Activated CD8-positive, alpha-beta T cell treated with anti-CD3 and anti-CD28 coated beads, Interleukin-2, amount 10 ng/mL, durations not matched to agents 7 days and 5 days (primary cell): ENCODE data around the gene RSPH9. TPM values are rescaled to one million over a fixed set of nuclear protein-coding genes. Genes with fewer than 3 reads are reported as not detected.
A peak's percentile ranks its signal among the peaks of the same experiment; 100 is the strongest.
"Not testable (repeated sequence)": the region's sequence is repeated elsewhere in the genome, so short reads cannot be mapped to it uniquely, and the experiment has no call there.

Source experiments
- ATAC-seq: fragments of 150-1000 bp; cut with Tn5 transposase; one replicate; pipeline ENCODE4 v1.10.0; 2021; ENCODE audit warnings: moderate library complexity
- CTCF ChIA-PET: fragments of 350-600 bp; sonication (Branson Sonifier 250); formaldehyde crosslinking; loops from one replicate; lab custom pipeline; 2021; ENCODE audit warnings: antibody characterized with exemption; lab: Charles Lee
- POLR2A ChIA-PET: fragments of 350-600 bp; sonication (Branson Sonifier 250); formaldehyde crosslinking; loops from one replicate; lab custom pipeline; 2021; ENCODE audit warnings: antibody characterized with exemption; lab: Charles Lee
- DNase-seq: peaks from one replicate; pipeline ENCODE4 v3.0.0-alpha.2; 2020
- H3K27ac Mint-ChIP-seq: one replicate; pipeline ENCODE4 v1.8.0; 2021; ENCODE audit warnings: mild to moderate bottlenecking, mixed read lengths
- H3K27me3 Mint-ChIP-seq: one replicate; pipeline ENCODE4 v1.8.0; 2021; ENCODE audit warnings: low read depth, mixed read lengths
- H3K36me3 Mint-ChIP-seq: one replicate; pipeline ENCODE4 v1.8.0; 2021; ENCODE audit warnings: low read depth, mixed read lengths
- H3K4me1 Mint-ChIP-seq: one replicate; pipeline ENCODE4 v1.8.0; 2021; ENCODE audit warnings: low read depth, mixed read lengths
- H3K4me3 Mint-ChIP-seq: one replicate; pipeline ENCODE4 v1.8.0; 2021; ENCODE audit warnings: mild to moderate bottlenecking, mixed read lengths
- H3K9me3 Mint-ChIP-seq: one replicate; pipeline ENCODE4 v1.8.0; 2022; ENCODE audit warnings: mixed read lengths; ENCODE audit not compliant: insufficient read depth
- total RNA-seq, 2 experiments: library from RNA; stranded (reverse); gene quantifications; one replicate each; pipeline ENCODE4 v1.2.3, GENCODE V29; 2021

RSPH9 gene
- total RNA-seq, 2 experiments from 2014 or later: not detected

DNA sequence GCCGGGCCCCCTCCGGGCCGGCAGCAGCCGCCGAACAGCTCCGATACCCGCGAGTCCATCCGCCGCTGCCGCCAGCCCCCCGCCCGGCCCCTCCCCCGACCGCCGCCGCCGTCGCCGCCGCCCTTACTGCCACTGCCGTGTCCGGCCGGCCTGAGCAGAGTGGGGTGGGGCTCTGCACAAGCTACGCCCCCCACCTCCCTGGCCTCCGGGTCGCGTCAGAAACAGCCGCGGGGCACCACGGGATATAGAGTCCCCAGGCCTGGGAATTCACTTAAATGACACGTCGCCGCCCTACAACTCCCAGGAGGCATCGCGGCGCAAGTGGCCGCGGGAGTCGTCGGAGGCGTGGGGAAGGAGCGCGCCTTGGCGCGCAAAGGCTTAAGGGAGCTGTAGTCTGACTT is 15.7 kb upstream of the RSPH9 start, which contains the start of gene GTPBP2:
Gene GTPBP2, minus strand, starts transcription at position 161 of the 401 bp plus-strand sequence. Its CDS starts 102 bp downstream, at position 59.
- ATAC-seq: peak; percentile 86
- H3K9me3 Mint-ChIP-seq: no peaks in the 10 kb centered on the region

DNA sequence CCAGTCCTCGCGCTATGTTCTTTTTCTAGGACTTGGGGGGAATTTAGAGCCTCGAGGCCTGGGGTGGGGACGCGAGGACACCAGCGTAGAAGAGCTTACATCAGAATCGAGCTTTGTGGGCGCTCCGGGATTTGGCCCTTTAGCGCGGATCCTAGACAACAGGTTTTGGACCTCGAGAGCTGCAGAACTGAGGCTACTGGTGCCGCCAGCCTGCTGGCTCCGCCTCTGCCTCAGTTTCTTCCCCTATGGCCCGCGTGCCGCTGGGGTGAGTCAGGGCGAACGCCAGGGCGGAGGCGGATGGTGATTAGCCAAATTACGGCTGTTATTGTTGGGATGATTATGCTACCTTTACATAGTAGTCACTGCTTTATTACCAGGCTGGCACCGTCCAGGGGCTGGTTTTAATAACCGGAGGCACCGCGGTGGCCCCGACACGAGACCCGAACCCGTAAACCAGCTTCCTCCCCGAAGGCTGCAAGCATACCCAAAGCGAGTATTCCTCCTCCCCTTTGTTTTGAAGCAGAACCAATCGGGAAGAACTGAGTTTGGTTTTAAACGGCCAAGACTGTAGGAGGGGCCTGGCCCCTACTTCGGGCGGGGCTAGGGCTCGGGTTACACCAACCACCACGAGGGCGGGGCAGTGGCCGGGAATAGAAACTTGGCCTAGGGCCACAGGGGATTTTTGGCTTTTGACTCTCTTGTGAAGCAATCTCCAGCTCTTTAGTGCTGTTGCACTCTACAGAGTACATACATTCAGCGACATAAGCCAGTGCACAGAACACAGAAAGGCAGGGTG is 15.1 kb upstream of the RSPH9 start:
- peak; percentile 75 for ATAC-seq
- Mint-ChIP-seq H3K36me3 (peaks cover 38% of the 10 kb centered on the region), H3K27me3 (no peaks in the 10 kb centered on the region), H3K27ac (peak overlapping the region; percentile 100), H3K4me1 (peaks cover 49% of the 10 kb centered on the region), H3K9me3 (no peaks in the 10 kb centered on the region), H3K4me3 (peak overlapping the region; percentile 99)
- CTCF ChIA-PET: interaction anchor here (0.6 to 2.0 kb wide), 13 partner anchors 10 to 1796 kb away, joined by 3 to 9 read pairs (median 4); partner anchors contain the start of gene VEGFA
- POLR2A ChIA-PET: interaction anchor here (0.6 to 2.5 kb wide), 32 partner anchors 10 to 1985 kb away, joined by 3 to 19 read pairs (median 4); partner anchors contain the start of genes CNPY3, HSP90AB1, LRRC73 and PEX6
- DNase-seq: peak; percentile 95

More for the DNA sequence above, 15.7 kb upstream of the RSPH9 start, which contains the start of gene GTPBP2:
- H3K27ac Mint-ChIP-seq: peak within 1 kb of the TSS; percentile 100
- peak; percentile 99 for DNase-seq
- H3K27me3 Mint-ChIP-seq: no peaks in the 10 kb centered on the region
- CTCF ChIA-PET: interaction anchor here (0.7 to 2.0 kb wide), 11 partner anchors 9 to 449 kb away, joined by 3 to 9 read pairs (median 4); partner anchors contain the start of gene VEGFA
- POLR2A ChIA-PET: interaction anchor here (0.6 to 2.5 kb wide), 29 partner anchors 9 to 700 kb away, joined by 3 to 19 read pairs (median 4); partner anchors contain the start of genes CNPY3, HSP90AB1, LRRC73 and PEX6
- H3K4me3 Mint-ChIP-seq: peak within 1 kb of the TSS; percentile 99
- peaks cover 48% of the 10 kb centered on the region for H3K4me1 Mint-ChIP-seq
- H3K36me3 Mint-ChIP-seq: peaks cover 43% of the 10 kb centered on the region

DNA sequence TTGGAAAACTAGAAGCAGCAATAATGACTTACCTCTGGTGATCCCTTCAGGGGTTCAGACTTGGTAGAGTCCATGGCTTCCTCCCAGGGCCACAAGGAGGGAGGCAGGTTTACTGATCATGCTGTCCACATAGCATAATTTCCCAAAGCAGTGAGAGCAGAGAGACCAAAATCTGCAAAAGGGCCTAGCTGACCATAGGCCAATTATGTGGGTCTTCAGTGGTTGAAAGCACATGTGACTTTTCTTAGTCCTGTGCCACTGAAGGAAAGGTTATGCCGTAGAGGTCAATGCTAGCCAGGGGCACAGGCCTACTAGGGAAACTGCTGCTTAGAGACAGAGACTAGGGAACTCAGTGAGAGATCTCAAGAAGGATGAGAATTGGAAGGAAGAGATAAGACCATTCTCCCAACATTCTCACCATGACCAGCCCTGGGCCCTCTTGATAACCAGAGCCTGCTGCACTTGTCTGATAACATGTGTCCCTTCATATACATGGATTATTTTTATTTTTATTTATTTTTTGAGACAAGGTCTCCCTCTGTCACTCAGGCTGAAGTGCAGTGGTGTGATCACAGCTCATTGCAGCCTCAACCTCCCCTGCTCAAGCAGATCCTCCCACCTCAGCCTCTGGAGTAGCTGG is 13.7 kb upstream of the RSPH9 start:
- Mint-ChIP-seq H3K4me3 (peak overlapping the region; percentile 43), H3K27me3 (no peaks in the 10 kb centered on the region), H3K9me3 (no peaks in the 10 kb centered on the region), H3K36me3 (peaks cover 32% of the 10 kb centered on the region), H3K27ac (peak overlapping the region; percentile 88), H3K4me1 (peaks cover 55% of the 10 kb centered on the region)
- CTCF ChIA-PET: interaction anchor here (1.9 kb wide), 1 partner anchor 36 kb away, joined by 4 read pairs; no protein-coding TSS in a partner anchor
- DNase-seq (no peak), ATAC-seq (no peak)
- POLR2A ChIA-PET: interaction anchor here (2.1 to 2.5 kb wide), 2 partner anchors 9 to 11 kb away, joined by 7 to 19 read pairs; no protein-coding TSS in a partner anchor

GRCh38 chr6:43633002-43633401 is 11.8 kb upstream of the RSPH9 start:
- Mint-ChIP-seq H3K36me3 (peaks cover 31% of the 10 kb centered on the region), H3K4me1 (peaks cover 43% of the 10 kb centered on the region)
- H3K4me3 Mint-ChIP-seq, H3K9me3 Mint-ChIP-seq, H3K27ac Mint-ChIP-seq, H3K27me3 Mint-ChIP-seq, ATAC-seq, DNase-seq, CTCF ChIA-PET, POLR2A ChIA-PET: not testable (repeated sequence)

DNA sequence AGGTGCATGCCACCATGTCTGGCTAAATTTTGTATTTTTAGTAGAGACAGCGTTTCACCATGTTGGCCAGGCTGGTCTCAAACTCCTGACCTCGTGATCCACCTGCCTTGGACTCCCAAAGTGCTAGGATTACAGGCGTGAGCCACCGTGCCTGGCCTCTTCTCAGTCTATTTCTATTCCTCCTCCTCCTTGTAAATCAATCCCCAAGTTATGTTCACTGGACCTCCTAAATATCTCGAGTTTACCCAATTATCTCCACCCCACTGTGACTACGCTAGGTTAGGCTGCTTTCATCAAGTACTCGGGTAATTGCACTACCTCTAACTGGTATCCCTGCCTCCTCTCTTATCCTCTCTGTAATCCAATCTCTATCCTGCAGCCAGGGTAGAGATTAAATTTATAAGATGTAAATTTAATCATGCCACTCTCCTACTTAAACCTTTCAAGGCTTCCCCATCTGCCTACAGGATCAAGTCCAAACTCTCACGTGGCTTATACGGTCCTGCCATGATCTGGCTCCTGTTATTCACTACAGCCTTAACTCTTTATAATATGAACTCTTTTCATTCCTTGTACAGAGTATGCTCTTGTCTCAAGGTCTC is 10.0 kb upstream of the RSPH9 start:
- Mint-ChIP-seq H3K36me3 (peaks cover 36% of the 10 kb centered on the region), H3K4me1 (peaks cover 47% of the 10 kb centered on the region), H3K27me3 (no peaks in the 10 kb centered on the region), H3K9me3 (no peaks in the 10 kb centered on the region), H3K4me3 (peak overlapping the region; percentile 94), H3K27ac (peak overlapping the region; percentile 93)
- DNase-seq (no peak), ATAC-seq (no peak)
- CTCF ChIA-PET: interaction anchor here (2.8 kb wide), 1 partner anchor 33 kb away, joined by 15 read pairs; no protein-coding TSS in a partner anchor
- POLR2A ChIA-PET: interaction anchor here (0.6 to 1.0 kb wide), 4 partner anchors 7 to 36 kb away, joined by 3 to 4 read pairs (median 4); partner anchors contain the start of gene RSPH9

DNA sequence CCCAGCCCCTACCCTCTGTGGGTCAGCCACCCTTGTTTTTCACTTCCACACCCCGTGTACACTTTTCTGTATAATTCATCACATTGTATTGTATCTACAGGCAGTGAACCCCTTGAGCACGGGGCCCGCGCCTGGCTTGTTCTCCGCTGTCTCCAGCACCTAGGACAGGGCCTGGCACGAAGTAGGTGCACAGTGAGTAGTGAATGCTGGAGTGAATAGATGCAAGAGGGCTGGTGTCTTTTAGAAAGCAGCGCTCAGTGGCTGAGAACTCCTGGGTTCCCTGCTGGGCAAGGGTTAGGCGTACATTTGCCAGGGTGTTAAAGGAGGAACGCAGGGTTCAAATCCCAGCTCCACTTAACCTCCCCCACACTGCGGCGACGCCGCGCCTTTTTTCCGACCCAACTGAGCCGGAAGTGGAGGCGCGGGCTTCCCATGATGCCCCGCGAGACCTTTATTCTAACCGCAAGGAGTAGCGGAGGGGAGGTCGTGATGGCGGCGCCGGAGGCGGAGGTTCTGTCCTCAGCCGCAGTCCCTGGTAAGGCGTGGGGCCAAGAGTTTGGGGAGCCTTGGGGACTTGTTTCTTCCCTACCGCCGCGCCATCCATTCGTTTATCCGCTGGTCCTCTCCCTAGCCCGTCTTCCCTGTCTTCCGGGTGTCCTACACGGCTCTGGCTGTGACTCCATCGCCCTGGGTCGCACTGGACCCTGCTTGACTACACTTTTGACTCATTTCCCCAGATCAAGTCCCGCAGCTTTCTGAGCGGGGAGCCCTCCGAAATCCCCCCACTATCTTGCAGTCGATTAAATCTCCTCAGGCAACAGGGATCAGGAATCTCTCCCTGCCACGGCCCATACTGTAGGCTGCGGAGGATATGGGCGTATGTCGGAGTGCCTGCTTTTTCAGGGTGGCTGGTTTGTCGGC is 9.2 kb upstream of the RSPH9 start, which contains the start of gene MAD2L1BP:
Gene MAD2L1BP, plus strand, starts transcription at position 454 of the 921 bp plus-strand sequence. Its CDS starts 36 bp downstream, at position 490.
- peak; percentile 86 for ATAC-seq
- Mint-ChIP-seq H3K4me3 (peak within 1 kb of the TSS; percentile 94), H3K4me1 (peaks cover 48% of the 10 kb centered on the region), H3K36me3 (peaks cover 42% of the 10 kb centered on the region), H3K27ac (peak within 1 kb of the TSS; percentile 93), H3K27me3 (no peaks in the 10 kb centered on the region), H3K9me3 (no peaks in the 10 kb centered on the region)
- CTCF ChIA-PET: interaction anchor here (0.9 to 2.8 kb wide), 3 partner anchors 27 to 34 kb away, joined by 4 to 15 read pairs (median 5); no protein-coding TSS in a partner anchor
- POLR2A ChIA-PET: interaction anchor here (0.6 to 1.4 kb wide), 7 partner anchors 8 to 37 kb away, joined by 3 to 4 read pairs (median 3); partner anchors contain the start of gene RSPH9
- DNase-seq: peak; percentile 90

DNA sequence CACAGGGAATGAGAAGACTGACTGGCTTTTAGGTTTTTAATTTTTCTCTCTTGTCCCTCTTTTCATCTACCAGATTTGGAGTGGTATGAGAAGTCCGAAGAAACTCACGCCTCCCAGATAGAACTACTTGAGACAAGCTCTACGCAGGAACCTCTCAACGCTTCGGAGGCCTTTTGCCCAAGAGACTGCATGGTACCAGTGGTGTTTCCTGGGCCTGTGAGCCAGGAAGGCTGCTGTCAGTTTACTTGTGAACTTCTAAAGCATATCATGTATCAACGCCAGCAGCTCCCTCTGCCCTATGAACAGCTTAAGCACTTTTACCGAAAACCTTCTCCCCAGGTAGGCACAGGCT is 8.6 kb upstream of the RSPH9 start:
- CTCF ChIA-PET: interaction anchor here (0.6 to 2.8 kb wide), 4 partner anchors 27 to 138 kb away, joined by 3 to 15 read pairs (median 4); no protein-coding TSS in a partner anchor
- Mint-ChIP-seq H3K4me3 (peak overlapping the region; percentile 94), H3K27me3 (no peaks in the 10 kb centered on the region), H3K27ac (peak overlapping the region; percentile 93), H3K4me1 (peaks cover 45% of the 10 kb centered on the region), H3K9me3 (no peaks in the 10 kb centered on the region), H3K36me3 (peaks cover 46% of the 10 kb centered on the region)
- peak; percentile 52 for DNase-seq
- POLR2A ChIA-PET: interaction anchor here (1.0 to 1.4 kb wide), 3 partner anchors 11 to 30 kb away, joined by 3 read pairs; no protein-coding TSS in a partner anchor
- peak; percentile 21 for ATAC-seq

DNA sequence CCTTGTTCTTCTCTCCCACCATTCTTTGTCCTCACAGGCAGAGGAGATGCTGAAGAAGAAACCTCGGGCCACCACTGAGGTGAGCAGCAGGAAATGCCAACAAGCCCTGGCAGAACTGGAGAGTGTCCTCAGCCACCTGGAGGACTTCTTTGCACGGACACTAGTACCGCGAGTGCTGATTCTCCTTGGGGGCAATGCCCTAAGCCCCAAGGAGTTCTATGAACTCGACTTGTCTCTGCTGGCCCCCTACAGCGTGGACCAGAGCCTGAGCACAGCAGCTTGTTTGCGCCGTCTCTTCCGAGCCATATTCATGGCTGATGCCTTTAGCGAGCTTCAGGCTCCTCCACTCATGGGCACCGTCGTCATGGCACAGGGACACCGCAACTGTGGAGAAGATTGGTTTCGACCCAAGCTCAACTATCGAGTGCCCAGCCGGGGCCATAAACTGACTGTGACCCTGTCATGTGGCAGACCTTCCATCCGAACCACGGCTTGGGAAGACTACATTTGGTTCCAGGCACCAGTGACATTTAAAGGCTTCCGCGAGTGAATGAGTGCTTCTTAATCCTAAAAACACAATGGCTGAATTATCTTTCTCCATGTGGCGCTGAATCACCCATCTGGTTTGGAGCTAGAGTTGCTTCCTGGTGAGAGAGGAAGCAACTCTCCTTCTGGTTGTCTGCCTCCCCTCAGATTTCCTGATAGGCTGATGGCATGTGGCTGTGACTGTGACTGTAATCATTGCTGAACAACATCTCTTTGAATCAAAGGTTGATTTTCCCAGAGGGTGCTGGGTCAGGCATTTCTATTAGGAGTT is 4.6 kb upstream of the RSPH9 start:
- no peak overlapping the region for H3K4me3 Mint-ChIP-seq
- DNase-seq (no peak), ATAC-seq (no peak)
- no peaks in the 10 kb centered on the region for H3K9me3 Mint-ChIP-seq
- peaks cover 60% of the 10 kb centered on the region for H3K36me3 Mint-ChIP-seq
- H3K27ac Mint-ChIP-seq: no peak overlapping the region
- POLR2A ChIA-PET: interaction anchor here (2.3 to 2.5 kb wide), 2 partner anchors 10 to 26 kb away, joined by 6 to 19 read pairs; partner anchors contain the start of gene GTPBP2
- H3K4me1 Mint-ChIP-seq: peaks cover 44% of the 10 kb centered on the region
- H3K27me3 Mint-ChIP-seq: no peaks in the 10 kb centered on the region
- CTCF ChIA-PET: interaction anchor here (0.9 to 1.2 kb wide), 2 partner anchors 27 to 32 kb away, joined by 3 to 4 read pairs; no protein-coding TSS in a partner anchor

- DNase-seq (no peak), ATAC-seq (peak; percentile 9)
- Mint-ChIP-seq H3K36me3 (peaks cover 24% of the 10 kb centered on the region), H3K9me3 (no peaks in the 10 kb centered on the region), H3K4me1 (peaks cover 18% of the 10 kb centered on the region), H3K27me3 (no peaks in the 10 kb centered on the region), H3K27ac (no peak overlapping the region), H3K4me3 (peak overlapping the region; percentile 60)
- ChIA-PET POLR2A (interaction anchor here (0.6 to 1.9 kb wide), 3 partner anchors 10 to 16 kb away, joined by 3 to 8 read pairs (median 4); partner anchors contain the start of genes GTPBP2 and MAD2L1BP), CTCF (interaction anchor here (0.9 to 2.3 kb wide), 3 partner anchors 9 to 25 kb away, joined by 3 to 13 read pairs (median 5); no protein-coding TSS in a partner anchor)
These were observed 753 bp downstream of the RSPH9 start for GRCh38 chr6:43645613-43645964.
